Lower lobe of right lung (tissue), 2 donors: Measurements from ENCODE around the gene LUC7L. TPM values are rescaled to one million over a fixed set of nuclear protein-coding genes. Genes with fewer than 3 reads are reported as not detected.
A peak's percentile ranks its signal among the peaks of the same experiment; 100 is the strongest.

ENCODE experiments used
- ATAC-seq, 2 donors: fragments of 200-7000 bp; cut with Tn5 transposase; one replicate each; pipeline ENCODE4 v1.9.1; 2020 to 2022; ENCODE audit warnings: mild to moderate bottlenecking in 2 of 2, moderate library complexity in 2 of 2
- DNase-seq: peaks from one replicate; pipeline ENCODE4 v3.0.0-alpha.2; 2020
- H3K27ac ChIP-seq: fragments of 200-600 bp; one replicate; pipeline ENCODE4 v1.8.0; 2022
- H3K27me3 ChIP-seq: fragments of 200-600 bp; one replicate; pipeline ENCODE4 v1.8.0; 2022; ENCODE audit warnings: low read depth
- H3K36me3 ChIP-seq: fragments of 200-600 bp; one replicate; pipeline ENCODE4 v1.8.0; 2022; ENCODE audit warnings: mild to moderate bottlenecking
- H3K4me1 ChIP-seq: fragments of 200-600 bp; one replicate; pipeline ENCODE4 v1.8.0; 2022
- H3K4me3 ChIP-seq: fragments of 200-600 bp; one replicate; pipeline ENCODE4 v1.8.0; 2022; ENCODE audit warnings: mild to moderate bottlenecking
- H3K9me3 ChIP-seq: fragments of 200-600 bp; one replicate; pipeline ENCODE4 v1.8.0; 2022
- intact Hi-C: fragments of 100-400 bp; cut with DNase I; formaldehyde crosslinking; loops from one replicate; pipeline ENCODE4 v1.11.0; 2022
- long read RNA-seq: library from polyadenylated mRNA; unstranded; transcript quantifications from one replicate; pipeline ENCODE4 v2.0.0, GENCODE V29; 2021
- total RNA-seq: library from RNA; stranded (reverse); fragmentation: NEBNext Ultra II Directional; extraction: Animal tissue kit (Norgen Biotek cat#: 25700); gene quantifications from one replicate; pipeline ENCODE4 v1.2.1, GENCODE V29; 2021
- TF ChIP-seq, protein P1 (sequence below): fragments of 200-600 bp; IDR thresholded peaks from one replicate; pipeline ENCODE4 v1.8.0; 2022; ENCODE audit warnings: antibody characterized with exemption, mild to moderate bottlenecking
- donor health status: DM: no; HTN: yes; CAD: no; lungs with severe emphysema.

Gene LUC7L, protein sequence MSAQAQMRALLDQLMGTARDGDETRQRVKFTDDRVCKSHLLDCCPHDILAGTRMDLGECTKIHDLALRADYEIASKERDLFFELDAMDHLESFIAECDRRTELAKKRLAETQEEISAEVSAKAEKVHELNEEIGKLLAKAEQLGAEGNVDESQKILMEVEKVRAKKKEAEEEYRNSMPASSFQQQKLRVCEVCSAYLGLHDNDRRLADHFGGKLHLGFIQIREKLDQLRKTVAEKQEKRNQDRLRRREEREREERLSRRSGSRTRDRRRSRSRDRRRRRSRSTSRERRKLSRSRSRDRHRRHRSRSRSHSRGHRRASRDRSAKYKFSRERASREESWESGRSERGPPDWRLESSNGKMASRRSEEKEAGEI
- total RNA-seq: 70.9 TPM
- long read RNA-seq, transcript LUC7L-201 (10 exons, 1,456 nt): major isoform, 17 of 60 reads
- long read RNA-seq, partial matches to known transcripts: 5 of 60 reads
- long read RNA-seq, other reads (novel, unspliced or antisense): 31 of 60 reads

DNA sequence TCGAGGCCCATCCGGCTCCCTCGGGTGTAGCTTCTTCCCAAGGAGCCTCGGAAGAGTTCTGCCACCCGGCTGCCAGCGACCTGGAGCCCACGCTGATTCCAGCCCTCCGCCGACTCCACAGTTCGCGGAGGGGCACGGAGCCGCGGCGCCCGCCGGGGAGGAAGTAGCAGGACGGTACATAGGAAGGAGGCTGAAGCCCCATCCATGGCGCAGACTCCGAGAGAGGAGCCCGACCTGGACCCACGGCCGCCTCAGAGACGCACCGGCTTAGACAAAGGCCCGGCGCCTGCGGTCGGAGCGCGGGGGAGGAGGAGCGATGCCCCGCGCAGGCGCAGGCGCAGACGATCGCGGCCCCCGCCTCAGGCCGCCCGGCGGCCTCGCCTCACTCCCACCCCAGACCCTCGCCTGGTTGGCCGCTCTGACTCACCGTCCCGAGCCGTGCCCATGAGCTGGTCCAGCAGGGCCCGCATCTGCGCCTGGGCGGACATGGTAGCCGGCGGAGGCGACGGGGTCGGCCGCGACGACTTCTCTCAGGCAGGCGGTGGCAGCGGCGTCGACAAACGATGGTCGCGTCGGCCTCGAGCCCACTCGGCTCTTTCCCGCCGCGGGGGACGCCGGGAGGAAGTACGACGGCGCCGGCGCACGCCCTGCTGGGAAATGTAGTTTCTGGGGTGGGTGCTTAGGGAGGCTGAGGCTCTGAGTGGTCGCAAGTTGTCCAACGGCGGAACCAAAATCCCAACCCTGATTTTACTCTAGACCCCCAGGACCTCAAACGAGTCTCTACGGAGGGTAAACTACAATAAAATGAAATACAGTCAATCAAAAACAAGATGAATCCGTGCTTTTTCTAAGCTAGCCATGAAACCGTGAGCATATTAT lies at the start of gene LUC7L:
TSS of gene LUC7L (minus strand) at position 598 of the 879 bp plus-strand sequence. CDS start at position 488, 110 bp downstream.
- Histone ChIP-seq H3K9me3 (no peaks in the 10 kb centered on the region), H3K27me3 (no peaks in the 10 kb centered on the region), H3K4me3 (peak within 1 kb of the TSS; percentile 96), H3K36me3 (peaks cover 40% of the 10 kb centered on the region), H3K4me1 (peaks cover 26% of the 10 kb centered on the region), H3K27ac (peak within 1 kb of the TSS; percentile 97)
- DNase-seq: peak; percentile 93
- TF ChIP-seq, protein P1, sequence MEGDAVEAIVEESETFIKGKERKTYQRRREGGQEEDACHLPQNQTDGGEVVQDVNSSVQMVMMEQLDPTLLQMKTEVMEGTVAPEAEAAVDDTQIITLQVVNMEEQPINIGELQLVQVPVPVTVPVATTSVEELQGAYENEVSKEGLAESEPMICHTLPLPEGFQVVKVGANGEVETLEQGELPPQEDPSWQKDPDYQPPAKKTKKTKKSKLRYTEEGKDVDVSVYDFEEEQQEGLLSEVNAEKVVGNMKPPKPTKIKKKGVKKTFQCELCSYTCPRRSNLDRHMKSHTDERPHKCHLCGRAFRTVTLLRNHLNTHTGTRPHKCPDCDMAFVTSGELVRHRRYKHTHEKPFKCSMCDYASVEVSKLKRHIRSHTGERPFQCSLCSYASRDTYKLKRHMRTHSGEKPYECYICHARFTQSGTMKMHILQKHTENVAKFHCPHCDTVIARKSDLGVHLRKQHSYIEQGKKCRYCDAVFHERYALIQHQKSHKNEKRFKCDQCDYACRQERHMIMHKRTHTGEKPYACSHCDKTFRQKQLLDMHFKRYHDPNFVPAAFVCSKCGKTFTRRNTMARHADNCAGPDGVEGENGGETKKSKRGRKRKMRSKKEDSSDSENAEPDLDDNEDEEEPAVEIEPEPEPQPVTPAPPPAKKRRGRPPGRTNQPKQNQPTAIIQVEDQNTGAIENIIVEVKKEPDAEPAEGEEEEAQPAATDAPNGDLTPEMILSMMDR: no peak
- ATAC-seq: peak; percentile 97 to 98
- intact Hi-C loops: no loop called here

DNA sequence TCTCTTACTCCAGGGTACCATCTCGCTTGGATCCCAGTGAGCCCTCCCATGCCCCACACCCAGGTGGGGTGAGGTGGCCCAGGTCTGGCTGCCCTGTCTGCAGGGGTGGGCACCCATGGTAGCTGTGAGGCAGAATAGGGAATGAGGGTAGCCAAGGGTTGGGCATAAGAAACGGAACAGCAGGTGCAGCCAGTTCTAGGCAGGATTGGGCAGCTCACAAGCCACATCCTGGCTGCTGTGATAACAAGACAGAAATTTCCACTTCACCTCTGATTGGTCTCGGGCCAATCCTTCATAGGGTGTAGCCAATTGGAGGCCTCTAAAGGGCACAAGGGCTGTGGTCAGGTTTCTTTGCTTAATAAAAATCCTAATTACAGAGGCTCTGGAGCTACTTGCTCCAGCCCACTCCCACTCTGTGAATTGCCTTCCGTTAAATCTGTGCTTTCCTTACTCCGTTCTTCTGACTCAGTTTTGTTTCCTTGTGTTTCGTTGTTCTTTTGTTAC lies 49.7 kb upstream of the LUC7L start:
- no peaks in the 10 kb centered on the region for H3K9me3 ChIP-seq
- no peak overlapping the region for H3K27ac ChIP-seq
- intact Hi-C loops: no loop called here
- DNase-seq (no peak), ATAC-seq (peak; percentile 22 to 37)
- H3K4me1 ChIP-seq: peaks cover 15% of the 10 kb centered on the region
- peaks cover 50% of the 10 kb centered on the region for H3K27me3 ChIP-seq
- no peak overlapping the region for H3K4me3 ChIP-seq
- TF ChIP-seq, protein P1: no peak
- no peaks in the 10 kb centered on the region for H3K36me3 ChIP-seq

DNA sequence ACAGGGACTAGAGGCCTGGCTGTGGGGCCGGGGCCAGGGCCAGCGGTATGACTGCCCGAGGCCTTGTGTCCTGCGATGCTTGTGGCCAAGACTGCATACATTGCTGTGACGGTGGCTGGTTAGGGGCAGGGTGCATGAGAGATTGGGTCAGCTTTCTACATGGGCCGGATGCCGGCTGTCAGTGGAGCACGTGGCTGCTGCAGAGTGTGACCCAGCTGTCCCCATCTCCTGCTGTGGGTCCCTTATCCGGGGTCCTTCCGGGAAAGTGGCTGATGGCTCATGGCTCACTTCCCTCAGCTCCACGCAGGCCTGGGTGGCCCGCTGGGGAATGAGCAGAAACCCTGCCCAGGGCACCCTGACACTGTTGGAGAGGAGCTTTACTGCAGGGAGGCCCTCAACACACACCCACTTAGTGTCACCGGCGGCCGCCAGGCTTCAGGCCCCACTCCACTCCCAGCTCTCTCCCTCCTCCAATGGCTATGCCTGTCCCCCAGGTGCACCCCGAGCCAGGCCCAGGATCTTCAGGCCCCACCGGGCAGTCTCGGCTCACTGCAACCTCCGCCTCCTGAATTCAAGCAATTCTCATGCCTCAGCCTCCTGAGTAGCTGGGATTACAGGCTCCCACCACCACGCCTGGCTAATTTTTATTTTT lies 47.3 kb upstream of the LUC7L start:
- Histone ChIP-seq H3K4me1 (peaks cover 15% of the 10 kb centered on the region), H3K9me3 (no peaks in the 10 kb centered on the region), H3K27me3 (peaks cover 48% of the 10 kb centered on the region), H3K27ac (no peak overlapping the region), H3K4me3 (peak overlapping the region; percentile 58), H3K36me3 (no peaks in the 10 kb centered on the region)
- DNase-seq (no peak), ATAC-seq (no peak)
- TF ChIP-seq, protein P1: no peak
- intact Hi-C loops: no loop called here

DNA sequence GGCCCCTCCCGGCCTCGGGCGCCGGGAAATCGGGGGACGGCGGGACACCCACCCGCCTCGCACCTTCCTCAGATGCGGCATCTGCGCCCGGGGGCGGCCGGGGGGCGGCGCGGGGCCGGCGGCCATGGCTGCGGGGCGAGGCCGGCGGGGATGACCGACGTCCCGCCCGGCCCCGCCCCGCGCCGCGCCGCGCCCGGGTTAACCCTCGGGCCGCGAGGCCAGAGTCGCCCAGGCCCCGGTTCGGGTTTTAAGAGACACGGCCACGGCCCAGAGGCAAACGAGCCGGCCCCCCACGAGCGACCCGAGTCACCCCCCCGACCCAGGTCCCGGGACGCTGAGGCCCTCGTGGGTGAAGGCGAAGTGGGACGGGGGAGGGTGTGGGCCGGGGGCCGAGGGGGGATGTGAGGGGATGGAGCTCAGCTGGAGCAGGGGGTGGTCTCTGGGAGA lies 46.6 kb upstream of the LUC7L start, which contains the start of gene RGS11:
TSS of gene RGS11 (minus strand) at position 159 of the 447 bp plus-strand sequence. CDS start at position 126, 33 bp downstream.
- no peak within 1 kb of the TSS for H3K27ac ChIP-seq
- ATAC-seq: peak in 1 of 2 donors; percentile 17
- no peaks in the 10 kb centered on the region for H3K9me3 ChIP-seq
- H3K4me3 ChIP-seq: peak within 1 kb of the TSS; percentile 58
- TF ChIP-seq, protein P1: no peak
- peaks cover 41% of the 10 kb centered on the region for H3K27me3 ChIP-seq
- intact Hi-C loops: no loop called here
- H3K4me1 ChIP-seq: peaks cover 10% of the 10 kb centered on the region
- no peak for DNase-seq
- no peaks in the 10 kb centered on the region for H3K36me3 ChIP-seq
